SK-N-SH (cell line): ENCODE results near the gene FUS. TPM values are rescaled to one million over a fixed set of nuclear protein-coding genes. Genes with fewer than 3 reads are reported as not detected.

Experiments used
- CTCF ChIA-PET: fragments of 300-600, 350-600 bp; formaldehyde crosslinking; extraction: SDS; loops from one replicate; lab custom pipeline; 2021; lab: Yijun Ruan, JAX
- POLR2A ChIA-PET: fragments of 350-600 bp; sonication (Branson Sonifier 250); formaldehyde crosslinking; extraction: SDS; loops from one replicate; lab custom pipeline; 2020; ENCODE audit warnings: antibody characterized with exemption, inconsistent platforms; lab: Yijun Ruan, JAX
- DNase-seq: peaks from one replicate; pipeline ENCODE4 v3.0.0; 2012
- H2AFZ ChIP-seq: fragments of 200-600 bp; sonication (generic); 2 replicates; pipeline ENCODE4 v1.8.1; 2016; ENCODE audit warnings: antibody characterized with exemption, mild to moderate bottlenecking, low read depth
- H3F3A ChIP-seq: fragments of 200-600 bp; sonication (generic); replicated peaks from 2 replicates; pipeline ENCODE3; 2016; ENCODE audit warnings: antibody characterized with exemption, mild to moderate bottlenecking; ENCODE audit not compliant: insufficient read depth
- H3K27ac ChIP-seq, 2 experiments: fragments of 200-500 bp in 1 of 2; fragments of 200-600 bp in 1 of 2; sonication (Bioruptor generic) in 1 of 2; sonication (generic), shearing (Covaris generic) in 1 of 2; 2 replicates each; pipeline versions ENCODE4 v1.5.1 to v1.6.1; 2014 to 2016; ENCODE audit warnings: low read depth in 2 of 2, inconsistent platforms in 1 of 2, low read length in 1 of 2, mild to moderate bottlenecking in 1 of 2, mixed read lengths in 1 of 2
- H3K27me3 ChIP-seq: fragments of 200-600 bp; sonication (generic), shearing (Covaris generic); 2 replicates; pipeline ENCODE4 v1.6.1; 2016; ENCODE audit warnings: mixed run types; ENCODE audit not compliant: insufficient read depth
- H3K36me3 ChIP-seq, 2 experiments: fragments of 200-500 bp in 1 of 2; fragments of 200-600 bp in 1 of 2; sonication (Bioruptor generic) in 1 of 2; sonication (generic) in 1 of 2; replicated peaks in 1 of 2; 2 replicates each; pipeline versions ENCODE3 to v1.5.1; 2014 to 2016; ENCODE audit warnings: low read length in 1 of 2, mild to moderate bottlenecking in 1 of 2; ENCODE audit not compliant: insufficient read depth in 2 of 2, control insufficient read depth in 1 of 2
- H3K4me1 ChIP-seq, 2 experiments: fragments of 200-500 bp in 1 of 2; fragments of 200-600 bp in 1 of 2; sonication (Bioruptor generic) in 1 of 2; sonication (generic), shearing (Covaris generic) in 1 of 2; 2 replicates each; pipeline versions ENCODE4 v1.5.1 to v1.6.1; 2014 to 2016; ENCODE audit warnings: low read depth in 1 of 2, low read length in 1 of 2, mixed run types in 1 of 2; ENCODE audit not compliant: insufficient read depth in 2 of 2, control insufficient read depth in 1 of 2
- H3K4me2 ChIP-seq: fragments of 200-600 bp; sonication (generic), shearing (Covaris generic); 2 replicates; pipeline ENCODE4 v1.6.1; 2017; ENCODE audit warnings: mixed run types
- H3K4me3 ChIP-seq, 2 experiments: fragments of 200-500 bp in 1 of 2; fragments of 200-600 bp in 1 of 2; sonication (Bioruptor generic) in 1 of 2; sonication (generic), shearing (Covaris generic) in 1 of 2; 2 replicates each; pipeline versions ENCODE4 v1.5.1 to v1.8.1; 2014 to 2016; ENCODE audit warnings: low read depth in 2 of 2, inconsistent platforms in 1 of 2, low read length in 1 of 2, mild to moderate bottlenecking in 1 of 2, mixed read lengths in 1 of 2, moderate library complexity in 1 of 2
- H3K79me2 ChIP-seq: fragments of 200-600 bp; sonication (generic); 2 replicates; pipeline ENCODE4 v1.8.1; 2017; ENCODE audit warnings: mild to moderate bottlenecking; ENCODE audit not compliant: insufficient read depth
- H3K9ac ChIP-seq: fragments of 200-600 bp; sonication (generic); 2 replicates; pipeline ENCODE4 v1.6.1; 2017; ENCODE audit warnings: mixed run types
- H3K9me2 ChIP-seq: fragments of 200-600 bp; sonication (generic); 2 replicates; pipeline ENCODE4 v1.6.1; 2017; ENCODE audit warnings: mixed run types
- H3K9me3 ChIP-seq: fragments of 200-600 bp; sonication (generic); 2 replicates; pipeline ENCODE4 v1.6.1; 2017; ENCODE audit warnings: mixed run types, mild to moderate bottlenecking, moderate library complexity
- H4K20me1 ChIP-seq: fragments of 200-600 bp; sonication (generic); 2 replicates; pipeline ENCODE4 v1.6.1; 2017; ENCODE audit warnings: mild to moderate bottlenecking, mixed run types; ENCODE audit not compliant: insufficient read depth
- CHD2 ChIP-seq: fragments of 150-350 bp; IDR thresholded peaks from 2 replicates; pipeline ENCODE4 v1.6.1; 2018; ENCODE audit warnings: low read length; ENCODE audit not compliant: partially characterized antibody
- EZH2phosphoT487 ChIP-seq: fragments of 200-600 bp; sonication (generic); IDR thresholded peaks from 2 replicates; pipeline ENCODE4 v1.6.1; 2017; ENCODE audit warnings: low read depth, mixed run types, mild to moderate bottlenecking, antibody characterized with exemption, moderate library complexity, borderline replicate concordance
- FOSL2 ChIP-seq: IDR thresholded peaks from 2 replicates; pipeline ENCODE4 v1.4.0; 2012; ENCODE audit warnings: low read depth, mild to moderate bottlenecking, moderate library complexity, borderline replicate concordance
- FOXJ3 ChIP-seq: sonication (generic); formaldehyde crosslinking; IDR thresholded peaks from 2 replicates; pipeline ENCODE4 v1.5.1; 2020; ENCODE audit warnings: mild to moderate bottlenecking, missing genetic modification reagents
- MEF2A ChIP-seq: IDR thresholded peaks from 2 replicates; pipeline ENCODE4 v1.4.0; 2012; ENCODE audit warnings: low read depth, borderline replicate concordance
- MXI1 ChIP-seq: IDR thresholded peaks from 2 replicates; pipeline ENCODE4 v1.6.1; 2012; ENCODE audit warnings: mild to moderate bottlenecking, low read depth, low read length, improper control_type of control experiment
- NFIC ChIP-seq: IDR thresholded peaks from 2 replicates; pipeline ENCODE4 v1.4.0; 2012; ENCODE audit warnings: borderline replicate concordance
- NRF1 ChIP-seq: IDR thresholded peaks from 2 replicates; pipeline ENCODE4 v1.6.1; 2012; ENCODE audit warnings: low read depth, mild to moderate bottlenecking, low read length
- SMC3 ChIP-seq: IDR thresholded peaks from 2 replicates; pipeline ENCODE4 v1.6.1; 2012; ENCODE audit warnings: low read depth, low read length, improper control_type of control experiment
- WGBS: methylation state at CpG from one replicate; pipeline ENCODE4 v1.1.6; 2017; ENCODE audit warnings: low lambda C conversion rate; 5-methylcytosine and 5-hydroxymethylcytosine counted together
- polyA plus RNA-seq, 3 experiments: library from polyadenylated mRNA; depleted of rRNA; stranded (reverse); fragments of >200 nt; gene quantifications; 2 replicates each; pipeline ENCODE4 v1.2.3, GENCODE V29; 2012
- TF ChIP-seq, protein P1 (sequence below): IDR thresholded peaks from 2 replicates; pipeline ENCODE4 v1.4.0; 2012; ENCODE audit warnings: low read depth, borderline replicate concordance
- TF ChIP-seq, protein P2 (sequence below): IDR thresholded peaks from 2 replicates; pipeline ENCODE4; 2012
- TF ChIP-seq, protein P3 (sequence below): fragments of 150-350 bp; IDR thresholded peaks from 2 replicates; pipeline ENCODE4 v1.6.1; 2016; ENCODE audit warnings: mild to moderate bottlenecking, low read depth, low read length
- TF ChIP-seq, protein P4 (sequence below): fragments of 200-600 bp; sonication (generic); IDR thresholded peaks from 2 replicates; pipeline ENCODE4 v1.6.1; 2017; ENCODE audit warnings: antibody characterized with exemption, mild to moderate bottlenecking, moderate library complexity
- TF ChIP-seq, protein P5 (sequence below): fragments of 150-350 bp; IDR thresholded peaks from 2 replicates; pipeline ENCODE4 v1.6.1; 2017; ENCODE audit warnings: antibody characterized with exemption, low read length, low read depth, borderline replicate concordance

The FUS gene
- polyA plus RNA-seq, 1 of the 3 experiments (the other 2 are of a cell fraction): 429 TPM

DNA sequence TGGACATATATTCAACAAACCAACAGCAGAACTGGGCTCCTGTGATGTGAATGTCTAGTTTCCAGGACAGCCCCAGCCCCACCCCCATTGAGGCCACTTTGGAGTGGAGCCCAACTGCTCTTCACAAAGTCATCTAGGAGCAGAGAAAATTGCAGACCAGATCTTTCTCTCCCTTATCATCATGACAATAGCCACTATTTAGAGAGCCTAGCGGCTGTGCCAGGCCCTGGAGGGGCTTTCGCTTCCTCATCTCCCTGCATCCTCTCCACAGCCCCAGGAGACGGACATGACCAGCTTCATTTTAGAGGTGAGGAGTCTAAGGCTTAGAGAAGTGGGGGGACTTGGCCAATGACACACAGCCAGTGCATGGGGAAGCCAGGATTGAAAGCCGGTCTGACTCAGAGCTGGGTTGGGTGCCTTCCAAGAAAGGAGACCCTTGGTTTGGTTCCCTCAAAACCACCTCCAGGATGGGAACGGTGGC is 45.8 kb upstream of the FUS start:
- no peak overlapping the region for H2AFZ ChIP-seq
- POLR2A ChIA-PET: interaction anchor here (0.6 to 3.9 kb wide), 2 partner anchors 17 to 132 kb away, joined by 3 to 15 read pairs; partner anchors contain the start of gene KAT8
- 52% methylated on average over 5 of the region's 5 CpGs for WGBS

More for the DNA sequence above, 45.8 kb upstream of the FUS start:
- TF ChIP-seq MXI1 (no peak), SMC3 (no peak), MEF2A (no peak), FOXJ3 (no peak), NRF1 (no peak), CHD2 (no peak), NFIC (no peak), FOSL2 (no peak), EZH2phosphoT487 (no peak)
- TF ChIP-seq, protein P1, sequence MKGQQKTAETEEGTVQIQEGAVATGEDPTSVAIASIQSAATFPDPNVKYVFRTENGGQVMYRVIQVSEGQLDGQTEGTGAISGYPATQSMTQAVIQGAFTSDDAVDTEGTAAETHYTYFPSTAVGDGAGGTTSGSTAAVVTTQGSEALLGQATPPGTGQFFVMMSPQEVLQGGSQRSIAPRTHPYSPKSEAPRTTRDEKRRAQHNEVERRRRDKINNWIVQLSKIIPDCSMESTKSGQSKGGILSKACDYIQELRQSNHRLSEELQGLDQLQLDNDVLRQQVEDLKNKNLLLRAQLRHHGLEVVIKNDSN: no peak
- TF ChIP-seq, protein P2, sequence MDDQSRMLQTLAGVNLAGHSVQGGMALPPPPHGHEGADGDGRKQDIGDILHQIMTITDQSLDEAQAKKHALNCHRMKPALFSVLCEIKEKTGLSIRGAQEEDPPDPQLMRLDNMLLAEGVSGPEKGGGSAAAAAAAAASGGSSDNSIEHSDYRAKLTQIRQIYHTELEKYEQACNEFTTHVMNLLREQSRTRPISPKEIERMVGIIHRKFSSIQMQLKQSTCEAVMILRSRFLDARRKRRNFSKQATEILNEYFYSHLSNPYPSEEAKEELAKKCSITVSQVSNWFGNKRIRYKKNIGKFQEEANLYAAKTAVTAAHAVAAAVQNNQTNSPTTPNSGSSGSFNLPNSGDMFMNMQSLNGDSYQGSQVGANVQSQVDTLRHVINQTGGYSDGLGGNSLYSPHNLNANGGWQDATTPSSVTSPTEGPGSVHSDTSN: no peak
- TF ChIP-seq, protein P3, sequence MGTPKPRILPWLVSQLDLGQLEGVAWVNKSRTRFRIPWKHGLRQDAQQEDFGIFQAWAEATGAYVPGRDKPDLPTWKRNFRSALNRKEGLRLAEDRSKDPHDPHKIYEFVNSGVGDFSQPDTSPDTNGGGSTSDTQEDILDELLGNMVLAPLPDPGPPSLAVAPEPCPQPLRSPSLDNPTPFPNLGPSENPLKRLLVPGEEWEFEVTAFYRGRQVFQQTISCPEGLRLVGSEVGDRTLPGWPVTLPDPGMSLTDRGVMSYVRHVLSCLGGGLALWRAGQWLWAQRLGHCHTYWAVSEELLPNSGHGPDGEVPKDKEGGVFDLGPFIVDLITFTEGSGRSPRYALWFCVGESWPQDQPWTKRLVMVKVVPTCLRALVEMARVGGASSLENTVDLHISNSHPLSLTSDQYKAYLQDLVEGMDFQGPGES: no peak
- TF ChIP-seq, protein P4, sequence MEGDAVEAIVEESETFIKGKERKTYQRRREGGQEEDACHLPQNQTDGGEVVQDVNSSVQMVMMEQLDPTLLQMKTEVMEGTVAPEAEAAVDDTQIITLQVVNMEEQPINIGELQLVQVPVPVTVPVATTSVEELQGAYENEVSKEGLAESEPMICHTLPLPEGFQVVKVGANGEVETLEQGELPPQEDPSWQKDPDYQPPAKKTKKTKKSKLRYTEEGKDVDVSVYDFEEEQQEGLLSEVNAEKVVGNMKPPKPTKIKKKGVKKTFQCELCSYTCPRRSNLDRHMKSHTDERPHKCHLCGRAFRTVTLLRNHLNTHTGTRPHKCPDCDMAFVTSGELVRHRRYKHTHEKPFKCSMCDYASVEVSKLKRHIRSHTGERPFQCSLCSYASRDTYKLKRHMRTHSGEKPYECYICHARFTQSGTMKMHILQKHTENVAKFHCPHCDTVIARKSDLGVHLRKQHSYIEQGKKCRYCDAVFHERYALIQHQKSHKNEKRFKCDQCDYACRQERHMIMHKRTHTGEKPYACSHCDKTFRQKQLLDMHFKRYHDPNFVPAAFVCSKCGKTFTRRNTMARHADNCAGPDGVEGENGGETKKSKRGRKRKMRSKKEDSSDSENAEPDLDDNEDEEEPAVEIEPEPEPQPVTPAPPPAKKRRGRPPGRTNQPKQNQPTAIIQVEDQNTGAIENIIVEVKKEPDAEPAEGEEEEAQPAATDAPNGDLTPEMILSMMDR: no peak
- TF ChIP-seq, protein P5, sequence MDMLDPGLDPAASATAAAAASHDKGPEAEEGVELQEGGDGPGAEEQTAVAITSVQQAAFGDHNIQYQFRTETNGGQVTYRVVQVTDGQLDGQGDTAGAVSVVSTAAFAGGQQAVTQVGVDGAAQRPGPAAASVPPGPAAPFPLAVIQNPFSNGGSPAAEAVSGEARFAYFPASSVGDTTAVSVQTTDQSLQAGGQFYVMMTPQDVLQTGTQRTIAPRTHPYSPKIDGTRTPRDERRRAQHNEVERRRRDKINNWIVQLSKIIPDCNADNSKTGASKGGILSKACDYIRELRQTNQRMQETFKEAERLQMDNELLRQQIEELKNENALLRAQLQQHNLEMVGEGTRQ: no peak
- Histone ChIP-seq H3K79me2 (no peaks in the 10 kb centered on the region), H4K20me1 (no peaks in the 10 kb centered on the region), H3K9ac (no peak overlapping the region), H3K36me3 (peaks cover 0 to 13% of the 10 kb centered on the region in 2 experiments), H3K4me2 (no peak overlapping the region), H3K9me2 (no peaks in the 10 kb centered on the region), H3K27ac (peak overlapping the region in 1 of 2 experiments; percentile 24; a peak in 1 of 4 replicates), H3K27me3 (no peaks in the 10 kb centered on the region), H3K4me1 (peaks cover 4 to 28% of the 10 kb centered on the region in 2 experiments; a peak in 2 of 4 replicates), H3K9me3 (no peaks in the 10 kb centered on the region), H3F3A (no peaks in the 10 kb centered on the region), H3K4me3 (no peak overlapping the region)
- CTCF ChIA-PET: interaction anchor here (1.0 to 1.2 kb wide), 3 partner anchors 22 to 151 kb away, joined by 3 to 4 read pairs (median 4); no protein-coding TSS in a partner anchor
- no peak for DNase-seq
